Measurements from ENCODE around the gene LPAR5. TPM values are rescaled to one million over a fixed set of nuclear protein-coding genes. Genes with fewer than 3 reads are reported as not detected.
A peak's percentile ranks its signal among the peaks of the same experiment; 100 is the strongest.

Gene LPAR5
- total and polyA plus RNA-seq, 2 experiments from 2014 or later = 0.60 to 2.0 TPM

- DNase-seq (ENCODE audit: low spot score) = no peak
- H3K36me3 ChIP-seq (replicated peaks; ENCODE audit: insufficient read depth, low read depth) = no peaks in the 10 kb centered on the region
- no peaks in the 10 kb centered on the region for H3K9me3 ChIP-seq (ENCODE audit: low read depth)
- H3K27me3 ChIP-seq = no peaks in the 10 kb centered on the region
- WGBS (ENCODE audit: low lambda C conversion rate, missing lambda C conversion rate) = 100% methylated on average over 2 of the region's 2 CpGs
- no peak for TF ChIP-seq EZH2phosphoT487 (IDR thresholded peaks at IDR 0.05; ENCODE audit: low read depth, severe bottlenecking, unreplicated experiment)
- TF ChIP-seq CTCF (IDR thresholded peaks at IDR 0.05; ENCODE audit: poor library complexity) = no peak
- TF ChIP-seq EZH2 (IDR thresholded peaks at IDR 0.05; ENCODE audit: borderline replicate concordance) = no peak
- H3K4me2 ChIP-seq = no peak overlapping the region
- no peaks in the 10 kb centered on the region for H3K9me2 ChIP-seq (replicated peaks; ENCODE audit: insufficient read depth)
- no peak overlapping the region for H3K4me3 ChIP-seq
- H3K79me2 ChIP-seq = peaks cover 28% of the 10 kb centered on the region
- H3K27ac ChIP-seq = no peak overlapping the region
- no peak overlapping the region for H2AFZ ChIP-seq
- no peaks in the 10 kb centered on the region for H4K20me1 ChIP-seq (ENCODE audit: insufficient read depth, poor library complexity, severe bottlenecking)
- H3K4me1 ChIP-seq (ENCODE audit: insufficient read depth) = peaks cover 7% of the 10 kb centered on the region
Measured at GRCh38 chr12:6664902-6665301, 29.1 kb upstream of the LPAR5 start.

DNA sequence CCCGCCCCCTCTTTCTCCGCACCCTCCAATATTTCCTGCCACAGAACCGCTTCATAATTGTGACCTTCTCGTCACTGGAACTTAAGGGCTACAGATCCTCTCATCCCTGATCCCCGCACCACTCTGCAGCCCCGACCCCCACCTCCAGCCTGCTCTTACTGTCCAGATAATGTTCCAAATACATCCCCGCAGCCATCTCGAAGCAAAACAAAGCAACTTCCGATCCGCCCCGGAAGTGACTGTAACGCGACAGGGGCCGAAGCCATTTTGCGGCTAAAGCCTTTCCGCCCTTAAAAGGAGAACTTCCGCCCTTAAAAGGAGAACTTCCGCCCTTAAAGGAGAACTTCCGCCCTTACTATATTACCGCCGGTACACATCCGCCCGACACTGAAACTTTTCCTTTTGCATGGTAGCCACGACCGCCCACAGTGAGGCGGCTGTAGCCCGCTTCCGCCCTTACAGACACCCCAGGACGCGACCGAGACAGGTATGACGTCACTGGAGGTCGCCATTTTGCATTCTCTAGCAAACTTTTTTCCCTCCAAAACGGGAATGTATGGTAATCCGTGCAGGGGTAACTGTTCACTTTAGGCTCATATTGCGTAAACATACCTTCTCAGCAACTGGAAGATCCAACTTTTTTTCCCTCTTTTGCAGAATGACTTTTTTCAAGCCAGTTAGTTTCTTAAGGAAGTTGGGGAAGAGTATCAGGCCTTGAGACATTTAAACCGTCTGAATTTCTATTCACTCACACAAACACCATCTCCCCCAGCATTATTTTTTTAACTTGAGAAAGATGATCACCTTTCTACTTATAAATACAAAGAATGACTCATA is 27.4 kb upstream of the LPAR5 start, which contains the start of gene ING4:
TSS of gene ING4 (minus strand) at position 214 of the 837 bp plus-strand sequence. CDS start at position 196, 18 bp downstream.
- Histone ChIP-seq H3K27ac (peak within 1 kb of the TSS; percentile 77), H3K4me2 (peak within 1 kb of the TSS; percentile 77), H3K4me3 (peak within 1 kb of the TSS; percentile 65), H3K27me3 (no peaks in the 10 kb centered on the region), H3K79me2 (peaks cover 42% of the 10 kb centered on the region), H4K20me1 (ENCODE audit: insufficient read depth, poor library complexity, severe bottlenecking) (no peaks in the 10 kb centered on the region), H3K4me1 (ENCODE audit: insufficient read depth) (peaks cover 7% of the 10 kb centered on the region), H2AFZ (peak within 1 kb of the TSS; percentile 83), H3K36me3 (replicated peaks; ENCODE audit: insufficient read depth, low read depth) (no peaks in the 10 kb centered on the region), H3K9me3 (ENCODE audit: low read depth) (no peaks in the 10 kb centered on the region), H3K9me2 (replicated peaks; ENCODE audit: insufficient read depth) (no peaks in the 10 kb centered on the region)
- 4% methylated on average over 36 of the region's 37 CpGs for WGBS (ENCODE audit: low lambda C conversion rate, missing lambda C conversion rate)
- DNase-seq (ENCODE audit: low spot score) = peak; percentile 99
- TF ChIP-seq EZH2phosphoT487 (IDR thresholded peaks at IDR 0.05; ENCODE audit: low read depth, severe bottlenecking, unreplicated experiment) (no peak), CTCF (IDR thresholded peaks at IDR 0.05; ENCODE audit: poor library complexity) (no peak), EZH2 (IDR thresholded peaks at IDR 0.05; ENCODE audit: borderline replicate concordance) (no peak)

DNA sequence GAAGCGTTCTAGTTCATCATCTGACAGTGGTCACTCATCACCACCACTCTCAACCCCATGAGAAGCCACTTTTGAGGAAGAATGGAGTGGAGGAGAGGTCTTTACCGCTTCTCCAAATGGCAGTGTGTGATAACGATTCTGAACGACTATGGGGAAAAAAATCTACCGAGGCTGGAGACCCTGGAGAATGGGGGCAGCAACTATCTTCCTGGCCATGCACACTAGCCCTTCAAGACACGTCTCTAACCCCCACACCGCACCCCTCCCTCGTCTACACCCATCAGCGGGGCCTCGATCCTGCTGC is 26.8 kb upstream of the LPAR5 start:
- WGBS (ENCODE audit: low lambda C conversion rate, missing lambda C conversion rate) = 3% methylated on average over 9 of the region's 10 CpGs
- Histone ChIP-seq H3K27me3 (no peaks in the 10 kb centered on the region), H3K4me1 (ENCODE audit: insufficient read depth) (peaks cover 7% of the 10 kb centered on the region), H3K36me3 (replicated peaks; ENCODE audit: insufficient read depth, low read depth) (no peaks in the 10 kb centered on the region), H3K9me2 (replicated peaks; ENCODE audit: insufficient read depth) (no peaks in the 10 kb centered on the region), H3K4me2 (peak overlapping the region; percentile 77), H2AFZ (peak overlapping the region; percentile 36), H3K9me3 (ENCODE audit: low read depth) (no peaks in the 10 kb centered on the region), H3K27ac (peak overlapping the region; percentile 53), H3K4me3 (peak overlapping the region; percentile 65), H3K79me2 (peaks cover 44% of the 10 kb centered on the region), H4K20me1 (ENCODE audit: insufficient read depth, poor library complexity, severe bottlenecking) (no peaks in the 10 kb centered on the region)
- no peak for TF ChIP-seq CTCF (IDR thresholded peaks at IDR 0.05; ENCODE audit: poor library complexity)
- no peak for TF ChIP-seq EZH2phosphoT487 (IDR thresholded peaks at IDR 0.05; ENCODE audit: low read depth, severe bottlenecking, unreplicated experiment)
- no peak for TF ChIP-seq EZH2 (IDR thresholded peaks at IDR 0.05; ENCODE audit: borderline replicate concordance)
- DNase-seq (ENCODE audit: low spot score) = no peak
